Stimulated activated CD4-positive, alpha-beta T cell treated with anti-CD3 and anti-CD28 coated beads, TNF-alpha, amount 100 ng/mL, for 1 hour (primary cell): Measurements from ENCODE around the gene MMP1.

ENCODE experiments used
- DNase-seq, 3 donors: peaks; one replicate each; pipeline ENCODE4 v3.0.0-alpha.2; 2020; ENCODE audit warnings: low read depth in 3 of 3, low spot score in 1 of 3

The MMP1 gene

GRCh38 chr11:102798012-102798746, at the start of gene MMP1:
Gene MMP1, minus strand, starts transcription at chr11:102798160. Its CDS starts 68 bp downstream, at chr11:102798092.
- DNase-seq = no peak

DNA sequence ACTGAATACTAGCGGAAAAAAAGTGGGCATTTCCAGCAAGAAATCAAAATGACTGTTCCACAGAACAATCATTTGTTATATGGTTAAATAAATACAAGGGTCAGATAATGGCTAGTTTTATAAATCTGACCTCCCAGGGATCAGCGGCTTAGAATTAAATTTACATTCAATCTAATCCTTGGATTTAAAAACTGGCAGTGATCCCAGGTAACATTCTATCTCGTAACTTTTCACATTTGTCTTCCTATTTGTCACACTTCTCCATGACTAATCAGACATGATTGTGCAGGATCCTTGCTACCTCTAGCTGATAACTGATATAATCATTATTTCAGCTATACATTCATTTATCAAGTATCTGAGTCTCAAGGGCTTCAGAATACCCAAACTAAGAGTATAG, 48.3 kb upstream of the MMP1 start:
- no peak for DNase-seq

DNA sequence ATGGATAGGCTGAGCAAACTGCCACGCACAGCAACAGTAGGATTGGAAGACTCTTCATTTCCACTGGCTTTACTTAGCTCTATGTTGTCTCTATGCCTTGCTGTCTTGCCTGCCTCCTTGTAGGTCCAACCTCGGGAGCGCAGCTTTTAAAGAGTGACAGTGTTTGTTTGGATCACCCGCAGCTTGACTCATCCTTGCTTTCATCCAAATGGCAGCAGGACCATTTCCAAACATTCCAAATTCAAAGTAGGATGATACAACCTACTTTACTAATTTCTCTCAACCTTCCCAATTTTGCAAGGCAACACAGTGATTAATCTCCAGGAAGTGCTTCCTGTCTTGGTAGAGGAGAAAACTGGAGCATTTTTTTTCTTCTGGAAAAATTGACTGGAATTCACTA, 45.5 kb upstream of the MMP1 start, which contains the start of gene MMP3:
MMP3 (minus strand) TSS at position 121 of the 400 bp plus-strand sequence; CDS start at position 58, 63 bp downstream.
- DNase-seq = no peak

- no peak for DNase-seq
These were observed 45.0 kb upstream of the MMP1 start for GRCh38 chr11:102842930-102843329.

GRCh38 chr11:102840018-102840417, 42.1 kb upstream of the MMP1 start:
- no peak for DNase-seq

GRCh38 chr11:102837646-102838045, 39.7 kb upstream of the MMP1 start:
- DNase-seq = no peak

DNA sequence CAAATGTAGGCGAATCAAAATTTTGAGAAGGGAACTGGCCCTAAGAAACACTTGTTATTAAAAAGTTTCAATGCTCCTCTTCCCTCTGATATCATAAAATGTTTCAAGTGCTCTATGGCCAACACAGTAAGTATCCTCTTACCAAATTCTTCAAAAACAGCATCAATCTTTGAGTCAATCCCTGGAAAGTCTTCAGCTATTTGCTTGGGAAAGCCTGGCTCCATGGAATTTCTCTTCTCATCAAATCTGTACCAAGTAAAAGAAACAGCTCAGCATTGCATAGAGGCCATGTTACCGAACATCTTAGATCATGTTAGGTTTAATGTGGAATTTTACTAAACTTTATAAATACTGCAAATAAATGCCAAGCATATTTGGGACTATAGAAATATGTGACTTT, 39.2 kb upstream of the MMP1 start:
- no peak for DNase-seq

DNA sequence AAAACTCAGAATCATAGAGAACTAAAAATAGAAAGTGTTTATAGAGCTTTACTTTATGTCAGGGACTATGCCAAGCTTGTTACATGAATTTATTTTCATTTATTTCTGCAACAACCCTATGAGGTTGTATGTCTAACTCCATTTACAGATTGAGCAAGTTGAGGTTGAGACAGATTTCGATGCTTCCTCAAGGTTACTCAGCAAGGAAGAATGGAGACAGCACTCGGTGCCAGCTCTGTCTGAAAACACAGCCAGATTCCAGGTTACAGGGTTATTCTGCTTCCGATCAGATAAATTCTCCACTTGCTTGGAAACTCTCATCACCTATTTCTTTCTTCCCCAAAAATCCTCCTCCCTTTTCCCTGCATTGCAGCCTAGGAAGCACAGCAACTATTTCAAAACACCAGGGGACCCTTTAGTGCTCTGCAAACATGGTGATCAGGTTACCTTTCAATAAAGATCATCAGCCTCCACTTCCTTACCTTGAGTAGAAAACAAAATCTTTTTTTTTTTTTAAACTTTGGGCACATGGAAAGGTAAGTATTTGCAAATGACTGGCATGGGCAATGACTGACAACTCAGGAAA, 38.4 kb upstream of the MMP1 start:
- DNase-seq = no peak

- no peak for DNase-seq
These were observed 35.8 kb upstream of the MMP1 start for GRCh38 chr11:102833731-102834130.

DNA sequence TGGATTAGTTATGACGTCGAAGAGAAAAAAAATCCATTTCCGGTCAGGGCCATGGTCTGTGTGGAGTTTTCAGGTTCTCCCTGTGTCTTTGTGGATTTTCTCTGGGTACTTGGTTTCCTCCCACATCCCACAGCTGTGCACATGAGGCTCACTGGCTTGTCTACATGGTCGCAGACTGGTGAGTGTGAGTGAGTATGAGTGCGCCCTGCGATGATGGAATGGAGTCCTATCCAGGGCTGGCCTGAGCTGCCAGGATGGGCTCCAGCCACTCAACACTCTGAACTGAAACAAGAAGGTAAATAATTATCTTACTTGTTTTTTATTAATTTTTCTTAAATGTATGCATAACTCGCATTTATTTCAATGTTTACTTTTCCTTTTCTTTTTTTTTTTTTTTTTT, 34.7 kb upstream of the MMP1 start:
- DNase-seq = no peak

- no peak for DNase-seq
These were observed 33.8 kb upstream of the MMP1 start for GRCh38 chr11:102831489-102832440.

GRCh38 chr11:102831128-102831488, 33.1 kb upstream of the MMP1 start:
- no peak for DNase-seq

GRCh38 chr11:102830001-102830727, 32.2 kb upstream of the MMP1 start:
- DNase-seq = no peak

DNA sequence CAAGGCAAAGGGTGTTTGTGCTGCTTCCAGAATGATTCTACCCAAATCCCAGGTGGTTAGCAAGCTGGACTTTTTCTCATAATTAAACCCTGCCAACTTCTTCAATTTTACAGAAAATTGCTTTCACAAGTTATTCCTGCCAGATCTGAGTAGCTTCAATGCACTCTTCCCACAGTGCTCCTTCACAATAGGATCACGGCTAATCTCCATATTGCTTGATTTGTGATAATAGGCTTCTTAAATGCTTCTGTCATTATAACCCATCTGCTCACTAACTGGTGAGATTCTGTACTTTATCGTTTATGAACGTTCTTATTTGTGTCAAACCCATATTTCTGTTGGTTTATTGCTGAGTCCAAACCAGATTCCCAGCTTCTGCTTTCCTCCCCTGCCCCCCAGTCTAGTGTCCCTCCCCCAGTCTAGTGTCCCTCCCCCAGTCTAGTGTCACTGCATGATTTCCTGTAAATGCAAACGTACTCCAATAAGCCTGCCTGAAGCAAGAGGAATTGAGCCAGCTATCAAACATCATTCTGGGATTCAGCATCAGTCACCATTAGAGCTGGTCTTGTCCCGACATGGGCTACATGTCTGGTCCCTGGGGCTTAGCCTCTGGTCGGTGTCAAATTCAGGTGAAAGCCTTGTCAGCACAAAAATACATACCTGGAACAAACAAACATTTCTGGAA, 31.5 kb upstream of the MMP1 start:
- no peak for DNase-seq

- DNase-seq = no peak
These were observed 26.6 kb upstream of the MMP1 start for GRCh38 chr11:102824556-102824955.

GRCh38 chr11:102819491-102819890, 21.5 kb upstream of the MMP1 start:
- DNase-seq = no peak

GRCh38 chr11:102813484-102813883, 15.5 kb upstream of the MMP1 start:
- no peak for DNase-seq

- DNase-seq = no peak
These were observed 14.2 kb upstream of the MMP1 start for GRCh38 chr11:102812188-102812587.

DNA sequence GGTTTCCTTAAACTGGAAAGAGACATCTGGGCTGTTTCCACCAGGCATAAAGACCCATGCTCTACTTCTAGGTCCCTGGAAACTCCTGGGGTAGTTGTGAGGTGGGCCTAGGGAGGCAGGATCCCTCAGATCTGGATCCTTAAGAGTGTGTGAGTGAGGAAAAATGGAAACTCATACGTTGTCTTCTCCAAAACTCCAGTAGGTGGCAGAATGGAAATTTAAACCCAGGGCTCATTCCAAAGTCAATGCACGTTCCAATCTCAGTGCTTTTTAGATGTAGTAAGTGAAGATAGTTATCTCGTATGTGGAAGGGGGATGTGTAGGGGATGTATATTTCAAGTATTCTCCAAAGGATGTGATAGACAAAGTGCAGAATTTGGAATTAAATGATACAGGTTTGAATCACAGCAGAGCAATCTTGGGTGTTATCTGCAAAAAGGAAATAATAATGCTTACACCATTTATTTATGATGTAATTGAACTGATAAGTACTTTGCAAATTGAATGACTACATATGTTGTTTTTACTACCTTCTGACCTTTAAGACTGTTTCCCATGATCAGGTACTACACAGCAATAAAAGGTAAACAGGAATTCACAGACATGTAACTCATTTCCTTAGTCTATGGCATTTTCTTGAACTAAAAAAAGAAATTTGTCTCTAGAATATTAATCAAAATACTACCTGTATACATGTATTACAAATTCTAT, 13.1 kb upstream of the MMP1 start:
- DNase-seq = no peak

- no peak for DNase-seq
These were observed 12.0 kb upstream of the MMP1 start for GRCh38 chr11:102809971-102810370.
